Middle frontal gyrus (tissue), 1 donor: ENCODE data around the gene AP3D1.

Source experiments
- DNase-seq: peaks from one replicate; pipeline ENCODE4 v3.0.0-alpha.2; 2015; ENCODE audit warnings: low spot score; ENCODE audit errors: extremely low spot score

The AP3D1 gene

GRCh38 chr19:2062770-2063169, 88.6 kb downstream of the AP3D1 start:
- no peak for DNase-seq

GRCh38 chr19:2062389-2062729, 89.0 kb downstream of the AP3D1 start:
- DNase-seq: no peak

GRCh38 chr19:2061495-2062388, 89.6 kb downstream of the AP3D1 start:
- DNase-seq: peak; percentile 95

GRCh38 chr19:2060884-2061494, 90.4 kb downstream of the AP3D1 start:
- DNase-seq: no peak

- no peak for DNase-seq
These were observed 91.8 kb downstream of the AP3D1 start for GRCh38 chr19:2059422-2060201.

GRCh38 chr19:2058570-2059421, 92.6 kb downstream of the AP3D1 start:
- no peak for DNase-seq

GRCh38 chr19:2057484-2058469, 93.6 kb downstream of the AP3D1 start:
- no peak for DNase-seq

- DNase-seq: no peak
These were observed 94.6 kb downstream of the AP3D1 start for GRCh38 chr19:2056837-2057192.

GRCh38 chr19:2055931-2056836, 95.2 kb downstream of the AP3D1 start:
- DNase-seq: no peak

GRCh38 chr19:2054763-2055162, 96.6 kb downstream of the AP3D1 start:
- no peak for DNase-seq

GRCh38 chr19:2053601-2054389, 97.6 kb downstream of the AP3D1 start:
- DNase-seq: no peak

- no peak for DNase-seq
These were observed 99.3 kb downstream of the AP3D1 start for GRCh38 chr19:2051773-2052704.

- peak; percentile 85 for DNase-seq
These were observed 100.2 kb downstream of the AP3D1 start, which contains the start of gene MKNK2 for GRCh38 chr19:2050991-2051772. TSS of gene MKNK2 (minus strand) at chr19:2051244. CDS start at chr19:2050851, 393 bp downstream.
